ENCODE results near the gene TOP3B.
A peak's percentile ranks its signal among the peaks of the same experiment; 100 is the strongest.
"Not testable (repeated sequence)": the region's sequence is repeated elsewhere in the genome, so short reads cannot be mapped to it uniquely, and the experiment has no call there.

Gene TOP3B

GRCh38 chr22:21942407-21943343 lies 39.9 kb downstream of the TOP3B start:
- no peak for DNase-seq

GRCh38 chr22:21941921-21942320 lies 40.7 kb downstream of the TOP3B start:
- no peak for DNase-seq

GRCh38 chr22:21940521-21940920 lies 42.1 kb downstream of the TOP3B start:
- DNase-seq = no peak

- not testable (repeated sequence) for DNase-seq
Observed at GRCh38 chr22:21939935-21940334, 42.7 kb downstream of the TOP3B start.

GRCh38 chr22:21939461-21939913 lies 43.1 kb downstream of the TOP3B start:
- no peak for DNase-seq

- no peak for DNase-seq
Observed at GRCh38 chr22:21938906-21939305, 43.7 kb downstream of the TOP3B start.

- DNase-seq = peak in 1 of 2 experiments; percentile 69
Observed at GRCh38 chr22:21938071-21938822, 44.3 kb downstream of the TOP3B start.

- no peak for DNase-seq
Observed at GRCh38 chr22:21937821-21938070, 44.8 kb downstream of the TOP3B start.

GRCh38 chr22:21937041-21937820 lies 45.4 kb downstream of the TOP3B start:
- DNase-seq = no peak

GRCh38 chr22:21936151-21936775 lies 46.3 kb downstream of the TOP3B start:
- DNase-seq = no peak

GRCh38 chr22:21933910-21934309 lies 48.7 kb downstream of the TOP3B start:
- no peak for DNase-seq

- DNase-seq = no peak
Observed at GRCh38 chr22:21933413-21933812, 49.2 kb downstream of the TOP3B start.

GRCh38 chr22:21932347-21932746 lies 50.2 kb downstream of the TOP3B start:
- no peak for DNase-seq

GRCh38 chr22:21931056-21931455 lies 51.5 kb downstream of the TOP3B start:
- DNase-seq = no peak

GRCh38 chr22:21929253-21929652 lies 53.3 kb downstream of the TOP3B start:
- DNase-seq = no peak

- no peak for DNase-seq
Observed at GRCh38 chr22:21928048-21928447, 54.5 kb downstream of the TOP3B start.

GRCh38 chr22:21927174-21927823 lies 55.3 kb downstream of the TOP3B start:
- DNase-seq = no peak

GRCh38 chr22:21926728-21927127 lies 55.9 kb downstream of the TOP3B start:
- DNase-seq = no peak

GRCh38 chr22:21923163-21923561 lies 59.4 kb downstream of the TOP3B start:
- DNase-seq = no peak

GRCh38 chr22:21922370-21923162 lies 60.0 kb downstream of the TOP3B start:
- no peak for DNase-seq

- no peak for DNase-seq
Observed at GRCh38 chr22:21921729-21922128, 60.9 kb downstream of the TOP3B start.

Data from cerebellar nuclear complex (tissue), 1 donor.